Mesendoderm (in vitro differentiated cells): Measurements from ENCODE around the gene CNKSR2.
"Not testable (repeated sequence)": the region's sequence is repeated elsewhere in the genome, so short reads cannot be mapped to it uniquely, and the experiment has no call there.

Experiments used
- DNase-seq: peaks from one replicate; pipeline ENCODE4 v3.0.0; 2013
- H2AK5ac ChIP-seq: 2 replicates; pipeline ENCODE4 v1.6.1; 2013; ENCODE audit warnings: low read length, inconsistent platforms
- H2BK120ac ChIP-seq: 2 replicates; pipeline ENCODE4 v1.6.1; 2013; ENCODE audit warnings: low read depth, mild to moderate bottlenecking, low read length, moderate library complexity, mixed read lengths
- H2BK15ac ChIP-seq: replicated peaks from 2 replicates; pipeline ENCODE4 v1.6.1; 2013; ENCODE audit warnings: low read depth, mild to moderate bottlenecking, moderate library complexity
- H2BK5ac ChIP-seq: 2 replicates; pipeline ENCODE4 v1.6.1; 2013; ENCODE audit warnings: low read length, inconsistent platforms
- H3K18ac ChIP-seq: 2 replicates; pipeline ENCODE4 v1.6.1; 2013; ENCODE audit warnings: mild to moderate bottlenecking, low read length, mixed read lengths
- H3K23ac ChIP-seq: one replicate; pipeline ENCODE4 v1.6.1; 2013; ENCODE audit warnings: low read length
- H3K27ac ChIP-seq: 2 replicates; pipeline ENCODE4 v1.5.1; 2013; ENCODE audit warnings: low read depth, mild to moderate bottlenecking, inconsistent platforms, low read length, moderate library complexity
- H3K27me3 ChIP-seq: 2 replicates; pipeline ENCODE4 v1.6.1; 2013; ENCODE audit warnings: low read length, control low read depth, mild to moderate bottlenecking, inconsistent platforms; ENCODE audit not compliant: insufficient read depth, poor library complexity
- H3K36me3 ChIP-seq: 2 replicates; pipeline ENCODE4 v1.6.1; 2013; ENCODE audit warnings: low read length, inconsistent platforms; ENCODE audit not compliant: control insufficient read depth, insufficient read depth
- H3K4ac ChIP-seq: one replicate; pipeline ENCODE4 v1.6.1; 2013; ENCODE audit warnings: low read depth, mild to moderate bottlenecking, low read length, moderate library complexity
- H3K4me1 ChIP-seq: 2 replicates; pipeline ENCODE4 v1.6.1; 2013; ENCODE audit warnings: low read depth, low read length, inconsistent platforms; ENCODE audit not compliant: control insufficient read depth
- H3K4me2 ChIP-seq: 2 replicates; pipeline ENCODE4 v1.6.1; 2013; ENCODE audit warnings: low read length
- H3K4me3 ChIP-seq: 2 replicates; pipeline ENCODE4 v1.5.1; 2013; ENCODE audit warnings: mild to moderate bottlenecking, low read length
- H3K56ac ChIP-seq: one replicate; pipeline ENCODE4 v1.6.1; 2013; ENCODE audit warnings: low read length
- H3K79me1 ChIP-seq: 2 replicates; pipeline ENCODE4 v1.6.1; 2013; ENCODE audit warnings: low read length, inconsistent platforms
- H3K79me2 ChIP-seq: 2 replicates; pipeline ENCODE4 v1.6.1; 2013; ENCODE audit warnings: mild to moderate bottlenecking, low read length; ENCODE audit not compliant: control insufficient read depth, insufficient read depth
- H3K9ac ChIP-seq: 2 replicates; pipeline ENCODE4 v1.6.1; 2013; ENCODE audit warnings: low read length, inconsistent platforms
- H4K5ac ChIP-seq: one replicate; pipeline ENCODE4 v1.6.1; 2013; ENCODE audit warnings: low read length
- H4K8ac ChIP-seq: one replicate; pipeline ENCODE4 v1.6.1; 2013; ENCODE audit warnings: low read depth, mild to moderate bottlenecking, control low read depth, low read length, moderate library complexity
- WGBS: extraction: QIAGEN DNeasy Blood & Tissue Kit; methylation state at CpG from one replicate; pipeline ENCODE4 v1.1.7; 2013; ENCODE audit warnings: low lambda C conversion rate, missing lambda C conversion rate; ENCODE audit not compliant: insufficient coverage; ENCODE audit errors: extremely low coverage; 5-methylcytosine and 5-hydroxymethylcytosine counted together

The CNKSR2 gene

GRCh38 chrX:21484051-21484450, 109.8 kb downstream of the CNKSR2 start:
- H2BK5ac ChIP-seq, H3K36me3 ChIP-seq, H3K4ac ChIP-seq, H4K8ac ChIP-seq, H3K4me3 ChIP-seq, H3K23ac ChIP-seq, H2BK15ac ChIP-seq, DNase-seq, H3K4me1 ChIP-seq, H3K27ac ChIP-seq, H2AK5ac ChIP-seq, H3K9ac ChIP-seq, H2BK120ac ChIP-seq, H4K5ac ChIP-seq, H3K79me1 ChIP-seq, H3K18ac ChIP-seq, H3K27me3 ChIP-seq, H3K56ac ChIP-seq, H3K79me2 ChIP-seq, H3K4me2 ChIP-seq: not testable (repeated sequence)
- no CpG with 5 or more reads among the region's 7 CpGs for WGBS

- no peak overlapping the region for H3K4ac ChIP-seq
- no peak overlapping the region for H3K4me2 ChIP-seq
- no peak overlapping the region for H3K4me3 ChIP-seq
- H2BK5ac ChIP-seq = no peak overlapping the region
- no peaks in the 10 kb centered on the region for H3K27me3 ChIP-seq
- H3K18ac ChIP-seq = no peak overlapping the region
- H3K36me3 ChIP-seq = no peaks in the 10 kb centered on the region
- no peak overlapping the region for H2BK15ac ChIP-seq
- H2BK120ac ChIP-seq = no peak overlapping the region
- no peak overlapping the region for H3K9ac ChIP-seq
- no peaks in the 10 kb centered on the region for H3K79me2 ChIP-seq
- H3K23ac ChIP-seq = no peak overlapping the region
- no CpG with 5 or more reads among the region's 1 CpG for WGBS
- H2AK5ac ChIP-seq = no peak overlapping the region
- H4K8ac ChIP-seq = no peak overlapping the region
- DNase-seq = no peak
- no peak overlapping the region for H4K5ac ChIP-seq
- H3K56ac ChIP-seq = no peak overlapping the region
- no peak overlapping the region for H3K27ac ChIP-seq
- no peaks in the 10 kb centered on the region for H3K4me1 ChIP-seq
- no peaks in the 10 kb centered on the region for H3K79me1 ChIP-seq
These were observed 113.6 kb downstream of the CNKSR2 start for GRCh38 chrX:21487832-21488231.

DNA sequence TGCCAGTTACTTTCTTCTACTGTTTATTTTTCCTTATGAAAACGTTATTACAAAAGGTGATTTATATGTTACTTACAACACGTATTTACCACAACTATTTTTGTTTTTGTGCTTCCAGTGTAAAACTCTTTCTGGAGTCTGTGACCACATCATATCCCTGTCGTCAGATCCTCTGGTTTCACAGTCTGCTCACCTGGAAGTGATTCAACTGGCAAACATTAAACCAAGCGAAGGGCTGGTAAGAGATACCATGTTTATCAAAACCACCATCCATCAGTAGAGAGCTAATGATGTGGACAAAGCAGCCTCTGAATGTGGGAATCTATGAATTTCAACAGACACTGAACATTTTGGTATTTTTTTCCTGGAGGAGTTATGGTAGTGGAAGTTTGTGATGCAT, 116.1 kb downstream of the CNKSR2 start:
- WGBS = no CpG with 5 or more reads among the region's 4 CpGs
- no peaks in the 10 kb centered on the region for H3K36me3 ChIP-seq
- no peak overlapping the region for H4K8ac ChIP-seq

GRCh38 chrX:21493226-21493830, 119.1 kb downstream of the CNKSR2 start:
- H2AK5ac ChIP-seq = no peak overlapping the region
- no peaks in the 10 kb centered on the region for H3K4me1 ChIP-seq
- no peaks in the 10 kb centered on the region for H3K36me3 ChIP-seq
- no peak overlapping the region for H3K23ac ChIP-seq
- no peak overlapping the region for H3K4me2 ChIP-seq
- H3K79me1 ChIP-seq = no peaks in the 10 kb centered on the region
- no peak for DNase-seq
- H3K18ac ChIP-seq = no peak overlapping the region
- no peak overlapping the region for H4K5ac ChIP-seq
- H3K9ac ChIP-seq = no peak overlapping the region
- H2BK15ac ChIP-seq = no peak overlapping the region
- H3K4me3 ChIP-seq = no peak overlapping the region
- H2BK5ac ChIP-seq = no peak overlapping the region
- H3K27ac ChIP-seq = no peak overlapping the region
- H4K8ac ChIP-seq = no peak overlapping the region
- no peaks in the 10 kb centered on the region for H3K27me3 ChIP-seq
- no CpG with 5 or more reads among the region's 1 CpG for WGBS
- H2BK120ac ChIP-seq = no peak overlapping the region
- H3K79me2 ChIP-seq = no peaks in the 10 kb centered on the region
- H3K56ac ChIP-seq = no peak overlapping the region
- no peak overlapping the region for H3K4ac ChIP-seq

More for the DNA sequence above, 116.1 kb downstream of the CNKSR2 start:
- Histone ChIP-seq H2BK120ac (no peak overlapping the region), H2BK15ac (no peak overlapping the region), H2BK5ac (no peak overlapping the region), H3K9ac (no peak overlapping the region), H3K79me1 (no peaks in the 10 kb centered on the region), H3K4me1 (no peaks in the 10 kb centered on the region), H3K23ac (no peak overlapping the region), H4K5ac (no peak overlapping the region), H3K18ac (no peak overlapping the region), H3K79me2 (no peaks in the 10 kb centered on the region), H3K27ac (no peak overlapping the region), H3K4ac (no peak overlapping the region), H3K4me2 (no peak overlapping the region), H3K4me3 (no peak overlapping the region), H3K56ac (no peak overlapping the region), H3K27me3 (no peaks in the 10 kb centered on the region), H2AK5ac (no peak overlapping the region)
- DNase-seq = no peak

GRCh38 chrX:21503593-21503992, 129.4 kb downstream of the CNKSR2 start:
- no peak overlapping the region for H2AK5ac ChIP-seq
- WGBS = no CpG with 5 or more reads among the region's 3 CpGs

GRCh38 chrX:21509912-21510311, 135.7 kb downstream of the CNKSR2 start:
- Histone ChIP-seq H4K5ac (no peak overlapping the region), H4K8ac (no peak overlapping the region), H3K27me3 (no peaks in the 10 kb centered on the region), H3K56ac (no peak overlapping the region), H3K79me2 (no peaks in the 10 kb centered on the region), H3K36me3 (no peaks in the 10 kb centered on the region), H2AK5ac (no peak overlapping the region), H3K27ac (no peak overlapping the region), H3K4me2 (no peak overlapping the region), H3K79me1 (no peaks in the 10 kb centered on the region), H3K4ac (no peak overlapping the region), H2BK15ac (no peak overlapping the region), H3K23ac (no peak overlapping the region), H2BK120ac (no peak overlapping the region), H3K4me1 (no peaks in the 10 kb centered on the region), H2BK5ac (no peak overlapping the region), H3K4me3 (no peak overlapping the region), H3K18ac (no peak overlapping the region), H3K9ac (no peak overlapping the region)
- no peak for DNase-seq

More at GRCh38 chrX:21503593-21503992, 129.4 kb downstream of the CNKSR2 start:
- Histone ChIP-seq H3K4me1 (no peaks in the 10 kb centered on the region), H3K79me1 (no peaks in the 10 kb centered on the region), H2BK15ac (no peak overlapping the region), H3K36me3 (no peaks in the 10 kb centered on the region), H3K9ac (no peak overlapping the region), H3K27me3 (no peaks in the 10 kb centered on the region), H3K23ac (no peak overlapping the region), H3K4me3 (no peak overlapping the region), H3K27ac (no peak overlapping the region), H3K18ac (no peak overlapping the region), H3K79me2 (no peaks in the 10 kb centered on the region), H4K5ac (no peak overlapping the region), H4K8ac (no peak overlapping the region), H2BK120ac (no peak overlapping the region), H3K4ac (no peak overlapping the region), H3K4me2 (no peak overlapping the region), H3K56ac (no peak overlapping the region), H2BK5ac (no peak overlapping the region)
- DNase-seq = no peak
